SK-N-SH (cell line): ENCODE results near the gene DHRS12.

ENCODE experiments used
- CHD2 ChIP-seq: fragments of 150-350 bp; IDR thresholded peaks from 2 replicates; pipeline ENCODE4 v1.6.1; 2018; ENCODE audit warnings: low read length; ENCODE audit not compliant: partially characterized antibody
- ELF1 ChIP-seq: IDR thresholded peaks from 2 replicates; pipeline ENCODE4 v1.4.0; 2012
- EP300 ChIP-seq, 2 experiments: IDR thresholded peaks; 2 replicates each; pipeline versions ENCODE4 v1.4.0 to v1.6.1; 2012; ENCODE audit warnings: borderline replicate concordance in 1 of 2, low read depth in 1 of 2, low read length in 1 of 2
- EZH2phosphoT487 ChIP-seq: fragments of 200-600 bp; sonication (generic); IDR thresholded peaks from 2 replicates; pipeline ENCODE4 v1.6.1; 2017; ENCODE audit warnings: low read depth, mixed run types, mild to moderate bottlenecking, antibody characterized with exemption, moderate library complexity, borderline replicate concordance
- JUND ChIP-seq: IDR thresholded peaks from 2 replicates; pipeline ENCODE4 v1.4.0; 2012
- MXI1 ChIP-seq: IDR thresholded peaks from 2 replicates; pipeline ENCODE4 v1.6.1; 2012; ENCODE audit warnings: mild to moderate bottlenecking, low read depth, low read length, improper control_type of control experiment
- PBX3 ChIP-seq: IDR thresholded peaks from 2 replicates; pipeline ENCODE4; 2012
- POLR2AphosphoS5 ChIP-seq: IDR thresholded peaks from 2 replicates; pipeline ENCODE4 v1.6.1; 2012; ENCODE audit warnings: low read depth, low read length
- RXRA ChIP-seq: IDR thresholded peaks from 2 replicates; pipeline ENCODE4 v1.4.0; 2012; ENCODE audit warnings: low read depth, mild to moderate bottlenecking, borderline replicate concordance
- TAF1 ChIP-seq: IDR thresholded peaks from 2 replicates; pipeline ENCODE4 v1.6.1; 2012; ENCODE audit warnings: low read depth, mild to moderate bottlenecking, low read length, moderate library complexity, borderline replicate concordance
- USF2 ChIP-seq: fragments of 150-350 bp; IDR thresholded peaks from 2 replicates; pipeline ENCODE4 v1.6.1; 2017; ENCODE audit warnings: antibody characterized with exemption, low read length, low read depth, borderline replicate concordance
- ZBTB33 ChIP-seq: IDR thresholded peaks from 2 replicates; pipeline ENCODE4 v1.4.0; 2012; ENCODE audit warnings: low read depth, borderline replicate concordance
- TF ChIP-seq, protein P1 (sequence below): fragments of 200-600 bp; sonication (generic); IDR thresholded peaks from 2 replicates; pipeline ENCODE4 v1.6.1; 2017; ENCODE audit warnings: antibody characterized with exemption, mild to moderate bottlenecking, moderate library complexity
- TF ChIP-seq, protein P2 (sequence below): IDR thresholded peaks from 2 replicates; pipeline ENCODE4 v1.4.0; 2012; ENCODE audit warnings: low read depth

GRCh38 chr13:51724721-51725120, 79.2 kb downstream of the DHRS12 start:
- TF ChIP-seq MXI1, result no peak
- TF ChIP-seq, protein P1, sequence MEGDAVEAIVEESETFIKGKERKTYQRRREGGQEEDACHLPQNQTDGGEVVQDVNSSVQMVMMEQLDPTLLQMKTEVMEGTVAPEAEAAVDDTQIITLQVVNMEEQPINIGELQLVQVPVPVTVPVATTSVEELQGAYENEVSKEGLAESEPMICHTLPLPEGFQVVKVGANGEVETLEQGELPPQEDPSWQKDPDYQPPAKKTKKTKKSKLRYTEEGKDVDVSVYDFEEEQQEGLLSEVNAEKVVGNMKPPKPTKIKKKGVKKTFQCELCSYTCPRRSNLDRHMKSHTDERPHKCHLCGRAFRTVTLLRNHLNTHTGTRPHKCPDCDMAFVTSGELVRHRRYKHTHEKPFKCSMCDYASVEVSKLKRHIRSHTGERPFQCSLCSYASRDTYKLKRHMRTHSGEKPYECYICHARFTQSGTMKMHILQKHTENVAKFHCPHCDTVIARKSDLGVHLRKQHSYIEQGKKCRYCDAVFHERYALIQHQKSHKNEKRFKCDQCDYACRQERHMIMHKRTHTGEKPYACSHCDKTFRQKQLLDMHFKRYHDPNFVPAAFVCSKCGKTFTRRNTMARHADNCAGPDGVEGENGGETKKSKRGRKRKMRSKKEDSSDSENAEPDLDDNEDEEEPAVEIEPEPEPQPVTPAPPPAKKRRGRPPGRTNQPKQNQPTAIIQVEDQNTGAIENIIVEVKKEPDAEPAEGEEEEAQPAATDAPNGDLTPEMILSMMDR, result no peak
- TF ChIP-seq CHD2, result no peak
- no peak for TF ChIP-seq EP300 (IDR thresholded peaks at IDR 0.05; ENCODE audit: borderline replicate concordance in 1 of 2, low read depth in 1 of 2, low read length in 1 of 2)
- TF ChIP-seq, protein P2, sequence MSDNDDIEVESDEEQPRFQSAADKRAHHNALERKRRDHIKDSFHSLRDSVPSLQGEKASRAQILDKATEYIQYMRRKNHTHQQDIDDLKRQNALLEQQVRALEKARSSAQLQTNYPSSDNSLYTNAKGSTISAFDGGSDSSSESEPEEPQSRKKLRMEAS, result no peak
- no peak for TF ChIP-seq TAF1
- TF ChIP-seq ELF1, result no peak
- no peak for TF ChIP-seq EZH2phosphoT487
- TF ChIP-seq POLR2AphosphoS5, result no peak
- TF ChIP-seq USF2, result no peak
- no peak for TF ChIP-seq PBX3
- no peak for TF ChIP-seq RXRA
- no peak for TF ChIP-seq JUND
- no peak for TF ChIP-seq ZBTB33
